ENCODE measurements around the gene SVOPL.

Gene SVOPL

GRCh38 chr7:138546829-138547228 is 154.3 kb downstream of the SVOPL start:
- no peak for ATAC-seq (ENCODE audit: insufficient read depth, low read depth)
- Histone ChIP-seq H3K9ac (ENCODE audit: low read depth, low read length) (no peak overlapping the region), H3K4me2 (ENCODE audit: insufficient read depth, low read length) (no peak overlapping the region), H3K9me3 (ENCODE audit: insufficient read depth, low read length, severe bottlenecking) (peaks cover 9% of the 10 kb centered on the region), H3K79me2 (ENCODE audit: insufficient read depth, low read length) (no peaks in the 10 kb centered on the region), H3K36me3 (ENCODE audit: insufficient read depth, low read length) (peaks cover 92% of the 10 kb centered on the region), H3K4me1 (ENCODE audit: insufficient read depth, low read length) (no peaks in the 10 kb centered on the region), H3K27me3 (ENCODE audit: insufficient read depth, low read length, poor library complexity) (no peaks in the 10 kb centered on the region), H3K27ac (ENCODE audit: low read length) (no peak overlapping the region), H3K4me3 (ENCODE audit: low read depth in 1 of 2, low read length in 2 of 2) (no peak overlapping the region), H2AFZ (ENCODE audit: low read depth, low read length) (no peak overlapping the region), H4K20me1 (ENCODE audit: insufficient read depth, low read length) (no peaks in the 10 kb centered on the region)
- TF ChIP-seq EZH2 (IDR thresholded peaks at IDR 0.05; ENCODE audit: borderline replicate concordance, low read depth, low read length, severe bottlenecking), result no peak
- no peak for TF ChIP-seq CTCF (IDR thresholded peaks at IDR 0.05; ENCODE audit: borderline replicate concordance, extremely low read depth, low read length, poor library complexity, severe bottlenecking)
- no peak for DNase-seq

GRCh38 chr7:138546064-138546619 is 155.0 kb downstream of the SVOPL start:
- no peak overlapping the region for H3K9ac ChIP-seq (ENCODE audit: low read depth, low read length)
- H3K79me2 ChIP-seq (ENCODE audit: insufficient read depth, low read length), result no peaks in the 10 kb centered on the region
- no peak overlapping the region for H3K27ac ChIP-seq (ENCODE audit: low read length)
- H4K20me1 ChIP-seq (ENCODE audit: insufficient read depth, low read length), result no peaks in the 10 kb centered on the region
- peaks cover 92% of the 10 kb centered on the region for H3K36me3 ChIP-seq (ENCODE audit: insufficient read depth, low read length)
- no peak for DNase-seq
- H3K4me2 ChIP-seq (ENCODE audit: insufficient read depth, low read length), result no peak overlapping the region
- TF ChIP-seq CTCF (IDR thresholded peaks at IDR 0.05; ENCODE audit: borderline replicate concordance, extremely low read depth, low read length, poor library complexity, severe bottlenecking) (no peak), EZH2 (IDR thresholded peaks at IDR 0.05; ENCODE audit: borderline replicate concordance, low read depth, low read length, severe bottlenecking) (no peak)
- peaks cover 11% of the 10 kb centered on the region for H3K9me3 ChIP-seq (ENCODE audit: insufficient read depth, low read length, severe bottlenecking)
- H3K4me1 ChIP-seq (ENCODE audit: insufficient read depth, low read length), result no peaks in the 10 kb centered on the region
- no peaks in the 10 kb centered on the region for H3K27me3 ChIP-seq (ENCODE audit: insufficient read depth, low read length, poor library complexity)
- H3K4me3 ChIP-seq (ENCODE audit: low read depth in 1 of 2, low read length in 2 of 2), result no peak overlapping the region
- no peak for ATAC-seq (ENCODE audit: insufficient read depth, low read depth)
- no peak overlapping the region for H2AFZ ChIP-seq (ENCODE audit: low read depth, low read length)

- H3K4me1 ChIP-seq (ENCODE audit: insufficient read depth, low read length), result no peaks in the 10 kb centered on the region
- H3K9me3 ChIP-seq (ENCODE audit: insufficient read depth, low read length, severe bottlenecking), result peaks cover 11% of the 10 kb centered on the region
- no peaks in the 10 kb centered on the region for H4K20me1 ChIP-seq (ENCODE audit: insufficient read depth, low read length)
- H3K36me3 ChIP-seq (ENCODE audit: insufficient read depth, low read length), result peaks cover 91% of the 10 kb centered on the region
- H3K4me3 ChIP-seq (ENCODE audit: low read depth in 1 of 2, low read length in 2 of 2), result no peak overlapping the region
- no peak overlapping the region for H3K4me2 ChIP-seq (ENCODE audit: insufficient read depth, low read length)
- TF ChIP-seq EZH2 (IDR thresholded peaks at IDR 0.05; ENCODE audit: borderline replicate concordance, low read depth, low read length, severe bottlenecking) (no peak), CTCF (IDR thresholded peaks at IDR 0.05; ENCODE audit: borderline replicate concordance, extremely low read depth, low read length, poor library complexity, severe bottlenecking) (no peak)
- H3K27ac ChIP-seq (ENCODE audit: low read length), result no peak overlapping the region
- no peak overlapping the region for H2AFZ ChIP-seq (ENCODE audit: low read depth, low read length)
- H3K79me2 ChIP-seq (ENCODE audit: insufficient read depth, low read length), result no peaks in the 10 kb centered on the region
- no peak for ATAC-seq (ENCODE audit: insufficient read depth, low read depth)
- no peaks in the 10 kb centered on the region for H3K27me3 ChIP-seq (ENCODE audit: insufficient read depth, low read length, poor library complexity)
- no peak for DNase-seq
- H3K9ac ChIP-seq (ENCODE audit: low read depth, low read length), result no peak overlapping the region
Observed at GRCh38 chr7:138545123-138545522, 156.0 kb downstream of the SVOPL start.
